HCT116 (cell line): ENCODE results near the gene NBAS. TPM values are rescaled to one million over a fixed set of nuclear protein-coding genes. Genes with fewer than 3 reads are reported as not detected.
A peak's percentile ranks its signal among the peaks of the same experiment; 100 is the strongest.

ENCODE experiments used
- ATAC-seq: fragments of 200-7000 bp; cut with Tn5 transposase; 2 replicates; pipeline ENCODE4 v1.9.1; 2020; ENCODE audit warnings: mild to moderate bottlenecking, moderate library complexity
- BruUV-seq: library from RNA; stranded (reverse); fragments of 400-500 nt; replicated peaks from 2 replicates; lab custom pipeline; 2021; lab: Mats Ljungman, UMichigan
- CTCF ChIA-PET: fragments of 300-600 bp; sonication (Branson Sonifier 250); formaldehyde crosslinking; loops from one replicate; lab custom pipeline; 2021; ENCODE audit warnings: antibody characterized with exemption; lab: Charles Lee
- POLR2A ChIA-PET: fragments of 300-600, 350-600 bp; sonication (Branson Sonifier 250); formaldehyde crosslinking; loops from one replicate; lab custom pipeline; 2021; ENCODE audit warnings: antibody characterized with exemption; lab: Charles Lee
- RAD21 ChIA-PET, 2 experiments: fragments of 300-600 bp; sonication (Branson Sonifier 250); formaldehyde crosslinking; loops; one replicate each; lab custom pipeline; 2023; ENCODE audit warnings: low total read pairs in 2 of 2; ENCODE audit not compliant: uncharacterized antibody in 2 of 2, unreplicated experiment in 2 of 2, low non-redundant PET in 1 of 2; lab: Charles Lee
- DNase-seq: peaks from one replicate; pipeline ENCODE4 v3.0.0-alpha.2; 2010; ENCODE audit warnings: low read depth, low spot score
- H2AFZ ChIP-seq: fragments of 200-600 bp; shearing (Covaris generic), sonication (generic); 2 replicates; pipeline ENCODE4 v1.6.1; 2017; ENCODE audit warnings: low read depth, mixed run types, mixed read lengths, antibody characterized with exemption, low read length; ENCODE audit not compliant: poor library complexity, severe bottlenecking
- H3K27ac ChIP-seq: 2 replicates; pipeline ENCODE4 v1.5.1; 2012; ENCODE audit warnings: low read depth, low read length
- H3K27me3 ChIP-seq: fragments of 200-600 bp; sonication (generic); 2 replicates; pipeline ENCODE4 v1.6.1; 2016; ENCODE audit warnings: mixed run types, low read length, mixed read lengths; ENCODE audit not compliant: insufficient read depth
- H3K36me3 ChIP-seq, 2 experiments: fragments of 200-500 bp in 1 of 2; fragments of 200-600 bp in 1 of 2; sonication (Bioruptor generic) in 1 of 2; sonication (generic) in 1 of 2; 2 replicates each; pipeline versions ENCODE4 v1.5.1 to v1.6.1; 2014 to 2016; ENCODE audit warnings: low read length in 2 of 2, inconsistent platforms in 1 of 2, mixed read lengths in 1 of 2, mixed run types in 1 of 2; ENCODE audit not compliant: insufficient read depth in 2 of 2, control insufficient read depth in 1 of 2
- H3K4me1 ChIP-seq, 2 experiments: fragments of 200-600 bp in 1 of 2; sonication (generic) in 1 of 2; 2 replicates each; pipeline versions ENCODE4 v1.5.1 to v1.6.1; 2012 to 2017; ENCODE audit warnings: low read length in 2 of 2, inconsistent platforms in 1 of 2, mild to moderate bottlenecking in 1 of 2, mixed read lengths in 1 of 2, mixed run types in 1 of 2, moderate library complexity in 1 of 2; ENCODE audit not compliant: insufficient read depth in 2 of 2, control insufficient read depth in 1 of 2
- H3K4me2 ChIP-seq: fragments of 200-600 bp; sonication (generic); 2 replicates; pipeline ENCODE4 v1.6.1; 2017; ENCODE audit warnings: mixed run types, low read length, mixed read lengths
- H3K4me3 ChIP-seq, 2 experiments: fragments of 200-600 bp in 1 of 2; sonication (generic) in 1 of 2; replicated peaks in 1 of 2; 2 replicates each; pipeline ENCODE4 v1.5.1; 2011 to 2016; ENCODE audit warnings: low read length in 2 of 2, control low read depth in 1 of 2, low read depth in 1 of 2, mild to moderate bottlenecking in 1 of 2, mixed read lengths in 1 of 2, mixed run types in 1 of 2
- H3K79me2 ChIP-seq: fragments of 200-600 bp; sonication (generic); 2 replicates; pipeline ENCODE4 v1.6.1; 2017; ENCODE audit warnings: mild to moderate bottlenecking, mixed run types, low read length, moderate library complexity, mixed read lengths; ENCODE audit not compliant: insufficient read depth
- H3K9ac ChIP-seq: fragments of 200-600 bp; sonication (generic); 2 replicates; pipeline ENCODE4 v1.6.1; 2016; ENCODE audit warnings: low read length, mixed read lengths
- H3K9me2 ChIP-seq: fragments of 200-600 bp; sonication (generic), shearing (Covaris generic); 2 replicates; pipeline ENCODE4 v1.6.1; 2017; ENCODE audit warnings: mixed run types, mild to moderate bottlenecking, moderate library complexity; ENCODE audit not compliant: insufficient read depth
- H3K9me3 ChIP-seq, 2 experiments: fragments of 200-500 bp in 1 of 2; fragments of 200-600 bp in 1 of 2; sonication (Bioruptor generic) in 1 of 2; sonication (generic) in 1 of 2; 2 replicates each; pipeline ENCODE4 v1.6.1; 2014 to 2017; ENCODE audit warnings: low read length in 2 of 2, mixed read lengths in 2 of 2, inconsistent platforms in 1 of 2, low read depth in 1 of 2, mild to moderate bottlenecking in 1 of 2, mixed run types in 1 of 2, moderate library complexity in 1 of 2; ENCODE audit not compliant: control insufficient read depth in 1 of 2, insufficient read depth in 1 of 2
- H4K20me1 ChIP-seq: fragments of 200-600 bp; sonication (generic), shearing (Covaris generic); 2 replicates; pipeline ENCODE4 v1.6.1; 2017; ENCODE audit warnings: mixed run types, mild to moderate bottlenecking, moderate library complexity; ENCODE audit not compliant: insufficient read depth
- CEBPB ChIP-seq: IDR thresholded peaks from 2 replicates; pipeline ENCODE4 v1.6.1; 2012; ENCODE audit warnings: low read depth
- ELF1 ChIP-seq: IDR thresholded peaks from 2 replicates; pipeline ENCODE4 v1.6.1; 2012; ENCODE audit warnings: low read depth, borderline replicate concordance
- FOSL1 ChIP-seq: IDR thresholded peaks from 2 replicates; pipeline ENCODE4 v1.6.1; 2012; ENCODE audit warnings: low read depth
- JUND ChIP-seq: IDR thresholded peaks from 2 replicates; pipeline ENCODE4 v1.6.1; 2012
- POLR2A ChIP-seq: IDR thresholded peaks from 2 replicates; pipeline ENCODE4 v1.7.0; 2011; ENCODE audit warnings: borderline replicate concordance; ENCODE audit not compliant: insufficient read depth, insufficient read length; ENCODE audit errors: extremely low read depth
- POLR2AphosphoS5 ChIP-seq: IDR thresholded peaks from 2 replicates; pipeline ENCODE4 v1.6.1; 2011; ENCODE audit warnings: mild to moderate bottlenecking, low read depth, low read length, moderate library complexity
- RAD21 ChIP-seq: IDR thresholded peaks from 2 replicates; pipeline ENCODE4 v1.6.1; 2012; ENCODE audit warnings: low read depth, mild to moderate bottlenecking
- SIN3A ChIP-seq: IDR thresholded peaks from 2 replicates; pipeline ENCODE4 v1.6.1; 2012; ENCODE audit warnings: low read depth
- SP1 ChIP-seq: IDR thresholded peaks from 2 replicates; pipeline ENCODE4 v1.6.1; 2012; ENCODE audit warnings: low read depth
- YY1 ChIP-seq: IDR thresholded peaks from 2 replicates; pipeline ENCODE4 v1.6.1; 2011; ENCODE audit warnings: low read length, low read depth, moderate library complexity, mild to moderate bottlenecking; ENCODE audit not compliant: insufficient replicate concordance; ENCODE audit errors: extremely low read depth
- intact Hi-C: fragments of 100-400 bp; cut with micrococcal nuclease; formaldehyde crosslinking; loops from 2 replicates; pipeline ENCODE4 v1.10.0; 2022
- total RNA-seq: library from RNA; stranded (reverse); gene quantifications from one replicate; pipeline ENCODE4 v1.2.1, GENCODE V29; 2021; ENCODE audit not compliant: unreplicated experiment
- TF ChIP-seq, protein P1 (sequence below): IDR thresholded peaks from 2 replicates; pipeline ENCODE4 v1.6.1; 2012; ENCODE audit warnings: low read depth
- TF ChIP-seq, protein P2 (sequence below): IDR thresholded peaks from 2 replicates; pipeline ENCODE4 v1.6.1; 2012
- TF ChIP-seq, protein P3 (sequence below): IDR thresholded peaks from 2 replicates; pipeline ENCODE4 v1.6.1; 2012
- TF ChIP-seq, protein P4 (sequence below): IDR thresholded peaks from 2 replicates; pipeline ENCODE4 v1.6.1; 2011; ENCODE audit warnings: mild to moderate bottlenecking, low read length, moderate library complexity; ENCODE audit not compliant: insufficient replicate concordance; ENCODE audit errors: extremely low read depth

The NBAS gene
- total RNA-seq, 1 experiment from 2014 or later: 32.8 TPM

DNA sequence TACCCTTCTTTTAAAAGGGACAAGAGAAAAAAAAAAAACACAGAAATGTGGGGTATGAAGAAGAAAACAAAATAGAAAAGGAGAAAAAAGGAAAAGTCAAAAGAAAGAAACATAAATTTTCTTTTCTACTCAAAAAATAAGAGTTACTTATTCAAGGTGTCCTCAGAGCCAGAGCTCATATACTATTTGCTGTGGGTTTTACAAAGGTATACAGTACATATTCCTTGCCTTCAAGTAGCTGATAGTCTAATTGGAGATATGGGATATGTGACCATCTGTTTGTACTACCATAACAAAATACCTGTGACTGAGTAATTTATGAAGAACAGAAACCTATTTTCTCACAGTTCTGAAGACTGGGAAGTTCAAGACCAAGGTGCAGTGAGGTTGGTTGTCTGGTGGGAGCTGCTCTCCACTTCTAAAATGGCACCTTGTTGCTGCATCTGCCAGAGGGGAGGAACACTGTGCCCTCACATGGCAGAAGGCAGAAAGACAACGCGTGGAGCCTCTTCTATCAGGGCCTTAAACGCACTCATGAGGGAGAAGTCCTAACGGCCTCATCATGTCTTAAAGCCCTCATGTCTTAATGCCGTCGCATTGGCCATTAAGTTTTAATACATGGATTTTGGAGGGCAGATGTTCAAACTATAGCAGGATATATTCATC lies 33.9 kb downstream of the NBAS start:
- ATAC-seq: peak; percentile 73
- no peak for DNase-seq
- no peaks in the 10 kb centered on the region for H4K20me1 ChIP-seq
- no peak overlapping the region for H3K9ac ChIP-seq
- no peaks in the 10 kb centered on the region for H3K27me3 ChIP-seq
- ChIA-PET CTCF (interaction anchor here (1.7 kb wide), 1 partner anchor 11 kb away, joined by 5 read pairs; no protein-coding TSS in a partner anchor), POLR2A (no interaction called here), RAD21 (no interaction called here)
- H3K4me1 ChIP-seq: no peaks in the 10 kb centered on the region
- intact Hi-C loops: no loop called here
- no peak overlapping the region for H3K27ac ChIP-seq
- no peaks in the 10 kb centered on the region for H3K79me2 ChIP-seq
- no peak overlapping the region for H3K4me2 ChIP-seq
- no peaks in the 10 kb centered on the region for H3K36me3 ChIP-seq
- no peak overlapping the region for H2AFZ ChIP-seq
- TF ChIP-seq FOSL1: no peak
- TF ChIP-seq RAD21: 0 out of 2 replicates have a peak, but pooled peaks have one; percentile 7
- TF ChIP-seq, all 23 proteins: peak for 1
- H3K9me3 ChIP-seq: no peaks in the 10 kb centered on the region
- no peak overlapping the region for H3K4me3 ChIP-seq
- H3K9me2 ChIP-seq: no peaks in the 10 kb centered on the region
- BruUV-seq: no TSS peak

DNA sequence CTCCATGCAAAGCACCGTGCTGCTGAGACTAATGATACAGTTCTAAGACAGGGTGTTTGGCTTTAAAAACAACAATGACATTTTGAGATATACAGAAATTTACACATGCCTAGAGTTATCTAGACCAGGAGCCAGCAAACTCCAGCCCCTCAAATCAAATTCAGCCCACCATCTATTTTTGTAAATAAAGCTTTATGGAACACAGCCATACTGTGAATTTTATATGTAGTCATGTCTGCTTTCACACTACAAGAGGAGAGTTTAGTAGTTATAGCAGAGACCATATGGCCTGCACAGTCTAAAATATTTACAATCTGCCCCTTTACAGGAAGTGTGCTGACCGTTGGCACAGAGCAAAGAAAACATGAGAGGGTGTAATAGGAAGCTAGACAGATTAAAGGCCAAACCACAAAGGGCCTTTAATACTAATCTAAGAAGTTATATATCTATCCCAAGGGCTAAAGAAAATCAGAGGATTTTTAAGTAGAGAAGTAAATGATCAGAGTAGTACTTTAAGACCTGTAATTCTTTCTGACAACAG lies 39.4 kb downstream of the NBAS start:
- Histone ChIP-seq H3K9ac (no peak overlapping the region), H2AFZ (no peak overlapping the region), H3K79me2 (no peaks in the 10 kb centered on the region), H3K4me2 (no peak overlapping the region), H3K4me3 (no peak overlapping the region), H4K20me1 (no peaks in the 10 kb centered on the region), H3K4me1 (no peaks in the 10 kb centered on the region), H3K27me3 (no peaks in the 10 kb centered on the region), H3K36me3 (no peaks in the 10 kb centered on the region), H3K9me2 (no peaks in the 10 kb centered on the region), H3K9me3 (no peaks in the 10 kb centered on the region), H3K27ac (no peak overlapping the region)
- DNase-seq (no peak), ATAC-seq (no peak)
- CTCF ChIA-PET: no interaction called here
- RAD21 ChIA-PET: no interaction called here
- intact Hi-C loops: no loop called here
- POLR2A ChIA-PET: no interaction called here
- BruUV-seq: no TSS peak
- TF ChIP-seq POLR2A: no peak
- TF ChIP-seq, protein P1, sequence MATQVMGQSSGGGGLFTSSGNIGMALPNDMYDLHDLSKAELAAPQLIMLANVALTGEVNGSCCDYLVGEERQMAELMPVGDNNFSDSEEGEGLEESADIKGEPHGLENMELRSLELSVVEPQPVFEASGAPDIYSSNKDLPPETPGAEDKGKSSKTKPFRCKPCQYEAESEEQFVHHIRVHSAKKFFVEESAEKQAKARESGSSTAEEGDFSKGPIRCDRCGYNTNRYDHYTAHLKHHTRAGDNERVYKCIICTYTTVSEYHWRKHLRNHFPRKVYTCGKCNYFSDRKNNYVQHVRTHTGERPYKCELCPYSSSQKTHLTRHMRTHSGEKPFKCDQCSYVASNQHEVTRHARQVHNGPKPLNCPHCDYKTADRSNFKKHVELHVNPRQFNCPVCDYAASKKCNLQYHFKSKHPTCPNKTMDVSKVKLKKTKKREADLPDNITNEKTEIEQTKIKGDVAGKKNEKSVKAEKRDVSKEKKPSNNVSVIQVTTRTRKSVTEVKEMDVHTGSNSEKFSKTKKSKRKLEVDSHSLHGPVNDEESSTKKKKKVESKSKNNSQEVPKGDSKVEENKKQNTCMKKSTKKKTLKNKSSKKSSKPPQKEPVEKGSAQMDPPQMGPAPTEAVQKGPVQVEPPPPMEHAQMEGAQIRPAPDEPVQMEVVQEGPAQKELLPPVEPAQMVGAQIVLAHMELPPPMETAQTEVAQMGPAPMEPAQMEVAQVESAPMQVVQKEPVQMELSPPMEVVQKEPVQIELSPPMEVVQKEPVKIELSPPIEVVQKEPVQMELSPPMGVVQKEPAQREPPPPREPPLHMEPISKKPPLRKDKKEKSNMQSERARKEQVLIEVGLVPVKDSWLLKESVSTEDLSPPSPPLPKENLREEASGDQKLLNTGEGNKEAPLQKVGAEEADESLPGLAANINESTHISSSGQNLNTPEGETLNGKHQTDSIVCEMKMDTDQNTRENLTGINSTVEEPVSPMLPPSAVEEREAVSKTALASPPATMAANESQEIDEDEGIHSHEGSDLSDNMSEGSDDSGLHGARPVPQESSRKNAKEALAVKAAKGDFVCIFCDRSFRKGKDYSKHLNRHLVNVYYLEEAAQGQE: no peak
- TF ChIP-seq RAD21: no peak
- TF ChIP-seq, protein P2, sequence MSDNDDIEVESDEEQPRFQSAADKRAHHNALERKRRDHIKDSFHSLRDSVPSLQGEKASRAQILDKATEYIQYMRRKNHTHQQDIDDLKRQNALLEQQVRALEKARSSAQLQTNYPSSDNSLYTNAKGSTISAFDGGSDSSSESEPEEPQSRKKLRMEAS: no peak
- no peak for TF ChIP-seq ELF1
- no peak for TF ChIP-seq SIN3A
- TF ChIP-seq, protein P3, sequence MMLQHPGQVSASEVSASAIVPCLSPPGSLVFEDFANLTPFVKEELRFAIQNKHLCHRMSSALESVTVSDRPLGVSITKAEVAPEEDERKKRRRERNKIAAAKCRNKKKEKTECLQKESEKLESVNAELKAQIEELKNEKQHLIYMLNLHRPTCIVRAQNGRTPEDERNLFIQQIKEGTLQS: no peak
- no peak for TF ChIP-seq SP1
- TF ChIP-seq POLR2AphosphoS5: no peak
- no peak for TF ChIP-seq YY1
- TF ChIP-seq JUND: no peak
- no peak for TF ChIP-seq CEBPB
- TF ChIP-seq, protein P4, sequence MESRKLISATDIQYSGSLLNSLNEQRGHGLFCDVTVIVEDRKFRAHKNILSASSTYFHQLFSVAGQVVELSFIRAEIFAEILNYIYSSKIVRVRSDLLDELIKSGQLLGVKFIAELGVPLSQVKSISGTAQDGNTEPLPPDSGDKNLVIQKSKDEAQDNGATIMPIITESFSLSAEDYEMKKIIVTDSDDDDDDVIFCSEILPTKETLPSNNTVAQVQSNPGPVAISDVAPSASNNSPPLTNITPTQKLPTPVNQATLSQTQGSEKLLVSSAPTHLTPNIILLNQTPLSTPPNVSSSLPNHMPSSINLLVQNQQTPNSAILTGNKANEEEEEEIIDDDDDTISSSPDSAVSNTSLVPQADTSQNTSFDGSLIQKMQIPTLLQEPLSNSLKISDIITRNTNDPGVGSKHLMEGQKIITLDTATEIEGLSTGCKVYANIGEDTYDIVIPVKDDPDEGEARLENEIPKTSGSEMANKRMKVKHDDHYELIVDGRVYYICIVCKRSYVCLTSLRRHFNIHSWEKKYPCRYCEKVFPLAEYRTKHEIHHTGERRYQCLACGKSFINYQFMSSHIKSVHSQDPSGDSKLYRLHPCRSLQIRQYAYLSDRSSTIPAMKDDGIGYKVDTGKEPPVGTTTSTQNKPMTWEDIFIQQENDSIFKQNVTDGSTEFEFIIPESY: no peak
